HepG2 (cell line): Measurements from ENCODE around the gene VAC14. TPM values are rescaled to one million over a fixed set of nuclear protein-coding genes. Genes with fewer than 3 reads are reported as not detected.

Experiments
- GABPB1 ChIP-seq: IDR thresholded peaks from 2 replicates; pipeline ENCODE4 v1.6.1; 2016; ENCODE audit warnings: mild to moderate bottlenecking, missing genetic modification reagents, moderate library complexity, missing compliant biosample characterization
- JUND ChIP-seq: sonication (generic); formaldehyde crosslinking; IDR thresholded peaks from 2 replicates; pipeline ENCODE4 v1.8.0; 2022; ENCODE audit warnings: mild to moderate bottlenecking, missing genetic modification reagents
- POLR2G ChIP-seq: fragments of 200-400 bp; formaldehyde crosslinking; IDR thresholded peaks from 2 replicates; pipeline ENCODE4 v1.6.1; 2018; ENCODE audit warnings: mild to moderate bottlenecking, low read depth, low read length, moderate library complexity
- RCOR2 ChIP-seq: IDR thresholded peaks from 2 replicates; pipeline ENCODE4 v1.6.1; 2016; ENCODE audit warnings: missing biosample characterization, missing genetic modification reagents
- RFX1 ChIP-seq: fragments of 450-650 bp; IDR thresholded peaks from 2 replicates; pipeline ENCODE4 v1.6.1; 2017
- SIN3A ChIP-seq: IDR thresholded peaks from 2 replicates; pipeline ENCODE4 v1.6.1; 2011; ENCODE audit warnings: low read depth, mild to moderate bottlenecking, control low read depth, low read length, borderline replicate concordance
- SNAPC2 ChIP-seq: sonication (generic); formaldehyde crosslinking; IDR thresholded peaks from 2 replicates; pipeline ENCODE4 v1.8.1; 2022; ENCODE audit warnings: mild to moderate bottlenecking, missing genetic modification reagents
- SSRP1 ChIP-seq: IDR thresholded peaks from 2 replicates; pipeline ENCODE4 v1.6.1; 2016; ENCODE audit warnings: control low read depth
- TGIF2 ChIP-seq: IDR thresholded peaks from 2 replicates; pipeline ENCODE4 v1.6.1; 2016; ENCODE audit warnings: control low read depth, missing compliant biosample characterization
- THAP8 ChIP-seq: sonication (generic); formaldehyde crosslinking; IDR thresholded peaks from 2 replicates; pipeline ENCODE4 v1.5.1; 2020; ENCODE audit warnings: missing genetic modification reagents, mild to moderate bottlenecking, borderline replicate concordance
- ZHX2 ChIP-seq, 2 experiments: sonication (generic) in 1 of 2; formaldehyde crosslinking in 1 of 2; IDR thresholded peaks; 2 replicates each; pipeline versions ENCODE4 v1.6.1 to v1.9.0; 2014 to 2022; ENCODE audit warnings: antibody characterized with exemption in 1 of 2, borderline replicate concordance in 1 of 2, inconsistent platforms in 1 of 2, low read depth in 1 of 2, missing genetic modification reagents in 1 of 2
- ZNF160 ChIP-seq: sonication (generic); formaldehyde crosslinking; IDR thresholded peaks from 2 replicates; pipeline ENCODE4 v1.8.0; 2022; ENCODE audit warnings: mild to moderate bottlenecking, inconsistent platforms, missing genetic modification reagents
- ZNF552 ChIP-seq: sonication (generic); formaldehyde crosslinking; IDR thresholded peaks from 2 replicates; pipeline ENCODE4 v1.9.0; 2022; ENCODE audit warnings: missing genetic modification reagents, mild to moderate bottlenecking, borderline replicate concordance
- polyA plus RNA-seq, 8 experiments: library from polyadenylated mRNA; depleted of rRNA in 3 of 8; stranded (reverse) in 7 of 8; unstranded in 1 of 8; fragments of >200 nt; fragmentation: Illumina TruSeq in 4 of 8; extraction: Trizol in 4 of 8; gene quantifications; 2 replicates each; pipeline versions ENCODE4 v1.2.1 to v1.2.3, GENCODE V29; 2011 to 2016; ENCODE audit warnings: low read depth in 4 of 8, missing spikeins in 1 of 8, mixed read lengths in 1 of 8; ENCODE audit not compliant: insufficient read depth in 1 of 8
- total RNA-seq, 5 experiments: library from RNA; depleted of rRNA; stranded (reverse); fragments of >200 nt; fragmentation: Illumina TruSeq; extraction: Trizol; gene quantifications; 2 replicates each; pipeline ENCODE4 v1.2.3, GENCODE V29; 2016; ENCODE audit warnings: low read depth in 1 of 5
- TF ChIP-seq, protein P1 (sequence below): IDR thresholded peaks from 2 replicates; pipeline ENCODE4 v1.6.1; 2016

Gene VAC14
- total and polyA plus RNA-seq, 2 of the 13 experiments (the other 11 are each of a cell fraction or from before 2014, with no cell fraction given): 23.5 to 24.6 TPM

GRCh38 chr16:70653809-70654771 lies 146.9 kb downstream of the VAC14 start (continued):
- TF ChIP-seq RCOR2 (CRISPR knock-in tag): no peak
- no peak; the same call in 1 of the 2 replicates for TF ChIP-seq SSRP1
- TF ChIP-seq RFX1: no peak
- no peak for TF ChIP-seq ZHX2 (IDR thresholded peaks at IDR 0.05; ENCODE audit: low read depth)
- TF ChIP-seq ZHX2 (CRISPR knock-in tag; IDR thresholded peaks at IDR 0.05; ENCODE audit: borderline replicate concordance): no peak
- TF ChIP-seq TGIF2: no peak
- no peak for TF ChIP-seq SNAPC2 (CRISPR knock-in tag)
- TF ChIP-seq POLR2G: no peak
- no peak for TF ChIP-seq JUND (CRISPR knock-in tag)
- no peak for TF ChIP-seq ZNF552
- no peak for TF ChIP-seq THAP8 (CRISPR knock-in tag)
- TF ChIP-seq ZNF160 (CRISPR knock-in tag): 0 out of 2 replicates have a peak, but pooled peaks have one; percentile 46
- TF ChIP-seq SIN3A: no peak
- TF ChIP-seq, protein P1, sequence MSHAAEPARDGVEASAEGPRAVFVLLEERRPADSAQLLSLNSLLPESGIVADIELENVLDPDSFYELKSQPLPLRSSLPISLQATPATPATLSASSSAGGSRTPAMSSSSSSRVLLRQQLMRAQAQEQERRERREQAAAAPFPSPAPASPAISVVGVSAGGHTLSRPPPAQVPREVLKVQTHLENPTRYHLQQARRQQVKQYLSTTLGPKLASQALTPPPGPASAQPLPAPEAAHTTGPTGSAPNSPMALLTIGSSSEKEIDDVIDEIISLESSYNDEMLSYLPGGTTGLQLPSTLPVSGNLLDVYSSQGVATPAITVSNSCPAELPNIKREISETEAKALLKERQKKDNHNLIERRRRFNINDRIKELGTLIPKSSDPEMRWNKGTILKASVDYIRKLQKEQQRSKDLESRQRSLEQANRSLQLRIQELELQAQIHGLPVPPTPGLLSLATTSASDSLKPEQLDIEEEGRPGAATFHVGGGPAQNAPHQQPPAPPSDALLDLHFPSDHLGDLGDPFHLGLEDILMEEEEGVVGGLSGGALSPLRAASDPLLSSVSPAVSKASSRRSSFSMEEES: peak; percentile 72; the same call in 1 of the 2 replicates
- peak; percentile 19; the same call in 1 of the 2 replicates for TF ChIP-seq GABPB1 (CRISPR knock-in tag)
